Hepatocyte (in vitro differentiated cells): ENCODE data around the gene KIF5C. TPM values are rescaled to one million over a fixed set of nuclear protein-coding genes. Genes with fewer than 3 reads are reported as not detected.

Experiments used
- DNase-seq: peaks from one replicate; pipeline ENCODE4 v3.0.0-alpha.2; 2016; ENCODE audit warnings: low spot score
- H2AFZ ChIP-seq: fragments of 200-600 bp; sonication (generic); 2 replicates; pipeline ENCODE4 v1.6.0; 2016; ENCODE audit warnings: antibody characterized with exemption, mild to moderate bottlenecking
- H3K27ac ChIP-seq: fragments of 200-600 bp; sonication (generic); 2 replicates; pipeline ENCODE4 v1.5.1; 2016; ENCODE audit warnings: mild to moderate bottlenecking
- H3K27me3 ChIP-seq: fragments of 200-600 bp; sonication (generic); 2 replicates; pipeline ENCODE4 v1.6.1; 2016
- H3K36me3 ChIP-seq: fragments of 200-600 bp; sonication (generic); replicated peaks from 2 replicates; pipeline ENCODE4 v1.5.1; 2016; ENCODE audit warnings: low read depth; ENCODE audit not compliant: insufficient read depth
- H3K4me1 ChIP-seq: fragments of 200-600 bp; sonication (generic); 2 replicates; pipeline ENCODE4 v1.5.1; 2016; ENCODE audit warnings: mild to moderate bottlenecking, moderate library complexity; ENCODE audit not compliant: insufficient read depth
- H3K4me2 ChIP-seq: fragments of 200-600 bp; sonication (generic); 2 replicates; pipeline ENCODE4 v1.6.0; 2016
- H3K4me3 ChIP-seq: fragments of 200-600 bp; sonication (generic); 2 replicates; pipeline ENCODE4 v1.5.1; 2016; ENCODE audit warnings: mild to moderate bottlenecking
- H3K79me2 ChIP-seq: fragments of 200-600 bp; sonication (generic); 2 replicates; pipeline ENCODE4 v1.6.0; 2017; ENCODE audit warnings: mild to moderate bottlenecking
- H3K9me2 ChIP-seq: fragments of 200-600 bp; sonication (generic); replicated peaks from 2 replicates; pipeline ENCODE4 v1.6.0; 2017; ENCODE audit warnings: mild to moderate bottlenecking; ENCODE audit not compliant: insufficient read depth
- H3K9me3 ChIP-seq: fragments of 200-600 bp; sonication (generic); 2 replicates; pipeline ENCODE4 v1.5.1; 2016; ENCODE audit warnings: low read depth, mild to moderate bottlenecking
- H4K20me1 ChIP-seq: fragments of 200-600 bp; sonication (generic); 2 replicates; pipeline ENCODE4 v1.6.0; 2016; ENCODE audit warnings: mild to moderate bottlenecking; ENCODE audit not compliant: insufficient read depth, poor library complexity, severe bottlenecking
- EZH2 ChIP-seq: fragments of 200-600 bp; sonication (generic); IDR thresholded peaks from 2 replicates; pipeline ENCODE4 v1.6.1; 2016; ENCODE audit warnings: antibody characterized with exemption, mild to moderate bottlenecking, borderline replicate concordance
- EZH2phosphoT487 ChIP-seq: fragments of 200-600 bp; sonication (generic); IDR thresholded peaks from one replicate; pipeline ENCODE4 v1.6.1; 2018; ENCODE audit warnings: antibody characterized with exemption, mild to moderate bottlenecking, low read depth, moderate library complexity; ENCODE audit not compliant: unreplicated experiment, severe bottlenecking
- WGBS: methylation state at CpG from one replicate; pipeline ENCODE4 v1.1.6; 2016; ENCODE audit warnings: low lambda C conversion rate; ENCODE audit errors: missing lambda C conversion rate; 5-methylcytosine and 5-hydroxymethylcytosine counted together
- polyA plus RNA-seq: library from polyadenylated mRNA; unstranded; fragments of >200 nt; fragmentation: Nextera tagmentation; extraction: Ambion mirVana; gene quantifications from 2 replicates; pipeline ENCODE4 v1.2.1, GENCODE V29; 2016
- total RNA-seq: library from RNA; depleted of rRNA; stranded (reverse); fragments of >200 nt; gene quantifications from 2 replicates; pipeline ENCODE4 v1.2.3, GENCODE V29; 2014
- TF ChIP-seq, protein P1 (sequence below): fragments of 200-600 bp; sonication (generic); IDR thresholded peaks from 2 replicates; pipeline ENCODE4 v1.5.1; 2016; ENCODE audit warnings: antibody characterized with exemption, mild to moderate bottlenecking; ENCODE audit not compliant: poor library complexity

KIF5C gene
- total and polyA plus RNA-seq, 2 experiments from 2014 or later: 2.1 to 3.6 TPM

DNA sequence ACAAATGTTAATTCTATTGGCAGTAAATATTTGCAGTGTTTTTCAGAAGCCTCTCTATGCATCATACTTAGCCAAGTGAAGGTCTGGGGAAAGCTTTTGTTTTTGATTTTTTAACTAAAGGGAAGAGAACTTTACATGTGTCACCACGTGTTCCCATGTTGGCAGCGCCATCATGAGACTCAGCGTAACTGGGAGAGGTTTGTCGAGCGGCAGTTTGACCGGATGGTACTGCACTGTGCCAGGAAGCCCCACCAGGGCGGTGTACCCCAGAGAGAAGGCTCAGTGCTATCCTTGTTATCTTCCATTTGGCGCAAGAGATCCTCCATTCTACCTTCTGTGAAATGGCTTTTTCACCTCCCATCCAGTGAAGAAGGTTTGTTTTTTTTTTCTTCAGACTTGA, 38.5 kb downstream of the KIF5C start:
- no peak for DNase-seq
- Histone ChIP-seq H2AFZ (no peak overlapping the region), H3K36me3 (no peaks in the 10 kb centered on the region), H3K27me3 (no peaks in the 10 kb centered on the region), H3K27ac (no peak overlapping the region), H3K4me2 (no peak overlapping the region), H3K9me3 (peaks cover 5% of the 10 kb centered on the region), H4K20me1 (no peaks in the 10 kb centered on the region), H3K79me2 (no peaks in the 10 kb centered on the region), H3K4me1 (no peaks in the 10 kb centered on the region), H3K4me3 (no peak overlapping the region), H3K9me2 (no peaks in the 10 kb centered on the region)
- WGBS: 98% methylated on average over 8 of the region's 8 CpGs
- no peak for TF ChIP-seq EZH2phosphoT487
- no peak for TF ChIP-seq EZH2
- TF ChIP-seq, protein P1, sequence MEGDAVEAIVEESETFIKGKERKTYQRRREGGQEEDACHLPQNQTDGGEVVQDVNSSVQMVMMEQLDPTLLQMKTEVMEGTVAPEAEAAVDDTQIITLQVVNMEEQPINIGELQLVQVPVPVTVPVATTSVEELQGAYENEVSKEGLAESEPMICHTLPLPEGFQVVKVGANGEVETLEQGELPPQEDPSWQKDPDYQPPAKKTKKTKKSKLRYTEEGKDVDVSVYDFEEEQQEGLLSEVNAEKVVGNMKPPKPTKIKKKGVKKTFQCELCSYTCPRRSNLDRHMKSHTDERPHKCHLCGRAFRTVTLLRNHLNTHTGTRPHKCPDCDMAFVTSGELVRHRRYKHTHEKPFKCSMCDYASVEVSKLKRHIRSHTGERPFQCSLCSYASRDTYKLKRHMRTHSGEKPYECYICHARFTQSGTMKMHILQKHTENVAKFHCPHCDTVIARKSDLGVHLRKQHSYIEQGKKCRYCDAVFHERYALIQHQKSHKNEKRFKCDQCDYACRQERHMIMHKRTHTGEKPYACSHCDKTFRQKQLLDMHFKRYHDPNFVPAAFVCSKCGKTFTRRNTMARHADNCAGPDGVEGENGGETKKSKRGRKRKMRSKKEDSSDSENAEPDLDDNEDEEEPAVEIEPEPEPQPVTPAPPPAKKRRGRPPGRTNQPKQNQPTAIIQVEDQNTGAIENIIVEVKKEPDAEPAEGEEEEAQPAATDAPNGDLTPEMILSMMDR: no peak

DNA sequence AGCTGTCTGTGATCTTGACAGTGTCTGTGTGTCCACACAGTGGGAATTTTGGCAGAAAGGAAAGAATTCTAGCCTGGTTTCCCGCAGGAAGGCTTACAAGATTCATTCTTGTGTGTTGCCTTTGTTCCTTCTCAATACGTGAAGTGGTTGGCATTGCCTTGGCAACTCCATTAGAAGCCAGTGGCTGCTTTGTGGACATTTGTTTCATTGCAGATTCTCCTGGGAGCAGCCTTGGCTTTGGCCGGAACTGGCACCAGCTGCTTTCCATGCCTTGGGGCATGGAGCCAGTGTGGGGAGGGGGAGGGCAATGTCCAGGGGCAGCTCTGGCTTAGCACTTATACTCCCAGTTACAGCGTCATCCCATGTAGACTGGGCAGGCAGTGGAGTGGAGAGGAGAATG, 39.4 kb downstream of the KIF5C start:
- no peaks in the 10 kb centered on the region for H3K79me2 ChIP-seq
- no peak overlapping the region for H3K4me2 ChIP-seq
- no peak overlapping the region for H3K27ac ChIP-seq
- H3K4me3 ChIP-seq: no peak overlapping the region
- H3K4me1 ChIP-seq: no peaks in the 10 kb centered on the region
- peaks cover 8% of the 10 kb centered on the region for H3K9me3 ChIP-seq
- DNase-seq: no peak
- no peak overlapping the region for H2AFZ ChIP-seq
- TF ChIP-seq, protein P1: no peak
- H3K36me3 ChIP-seq: no peaks in the 10 kb centered on the region
- 93% methylated on average over 4 of the region's 4 CpGs for WGBS
- no peaks in the 10 kb centered on the region for H3K27me3 ChIP-seq
- no peaks in the 10 kb centered on the region for H4K20me1 ChIP-seq
- H3K9me2 ChIP-seq: no peaks in the 10 kb centered on the region

DNA sequence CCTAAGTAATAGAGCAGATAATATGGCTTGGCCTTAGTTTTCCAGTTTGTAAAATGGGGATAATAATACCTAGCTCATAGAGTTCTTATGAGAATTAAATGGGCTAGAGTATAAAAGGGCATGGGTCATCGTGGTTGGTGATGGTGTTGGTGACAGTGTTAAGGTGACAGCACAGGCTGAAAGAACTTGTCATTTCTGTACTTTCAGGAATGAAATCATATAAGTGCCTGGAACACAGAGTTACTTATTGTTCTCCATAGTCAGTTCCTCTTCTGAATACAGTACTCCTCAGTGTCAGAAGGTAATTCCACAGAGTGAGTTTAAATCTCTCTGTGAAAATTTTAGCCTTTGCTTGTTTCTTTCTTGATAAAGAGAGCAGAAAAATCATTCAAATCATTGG, 42.4 kb downstream of the KIF5C start:
- Histone ChIP-seq H3K9me3 (peaks cover 8% of the 10 kb centered on the region), H3K4me3 (no peak overlapping the region), H3K36me3 (no peaks in the 10 kb centered on the region), H3K27me3 (no peaks in the 10 kb centered on the region), H3K79me2 (no peaks in the 10 kb centered on the region), H3K27ac (no peak overlapping the region), H3K4me2 (no peak overlapping the region), H3K9me2 (no peaks in the 10 kb centered on the region), H4K20me1 (no peaks in the 10 kb centered on the region), H3K4me1 (no peaks in the 10 kb centered on the region), H2AFZ (no peak overlapping the region)
- no peak for DNase-seq
- TF ChIP-seq, protein P1: no peak
- TF ChIP-seq EZH2 (no peak), EZH2phosphoT487 (no peak)
- WGBS: 85% methylated on average over 1 of the region's 1 CpG

DNA sequence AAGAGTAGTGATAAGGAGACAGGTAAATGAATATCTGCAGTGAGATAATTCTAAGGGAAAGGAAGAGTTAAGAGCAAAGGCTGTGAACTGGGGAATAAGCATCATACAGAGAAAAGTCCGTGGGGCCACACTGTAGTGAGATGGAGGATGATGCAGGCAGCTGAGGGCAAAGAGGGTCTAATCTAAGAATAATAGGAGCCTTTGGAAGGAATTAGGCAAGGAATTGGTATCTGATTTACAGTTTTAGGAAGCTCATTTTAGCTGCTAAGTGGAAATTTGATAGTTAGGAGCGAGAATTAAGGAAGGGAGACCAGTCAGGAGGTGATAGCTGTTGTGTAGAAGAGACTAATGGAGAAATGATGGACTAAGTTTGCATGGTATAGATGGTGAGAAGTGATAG, 43.5 kb downstream of the KIF5C start:
- Histone ChIP-seq H2AFZ (no peak overlapping the region), H3K27me3 (no peaks in the 10 kb centered on the region), H3K9me3 (peaks cover 8% of the 10 kb centered on the region), H3K4me2 (no peak overlapping the region), H3K79me2 (no peaks in the 10 kb centered on the region), H3K27ac (no peak overlapping the region), H3K4me3 (no peak overlapping the region), H4K20me1 (no peaks in the 10 kb centered on the region), H3K9me2 (no peaks in the 10 kb centered on the region), H3K36me3 (no peaks in the 10 kb centered on the region), H3K4me1 (no peaks in the 10 kb centered on the region)
- TF ChIP-seq EZH2phosphoT487 (no peak), EZH2 (no peak)
- TF ChIP-seq, protein P1: no peak
- no peak for DNase-seq
- 87% methylated on average over 2 of the region's 2 CpGs for WGBS
